DND-41 (cell line): ENCODE measurements around the gene DDB1.

Experiments
- ATAC-seq: fragments of 200-7000 bp; cut with Tn5 transposase; 3 replicates; pipeline ENCODE4 v1.9.1; 2021; ENCODE audit warnings: low read depth; ENCODE audit not compliant: insufficient read depth
- DNase-seq: peaks from one replicate; pipeline ENCODE4 v3.0.0-alpha.2; 2020
- H2AFZ ChIP-seq: 2 replicates; pipeline ENCODE4 v1.6.0; 2012; ENCODE audit warnings: low read depth, low read length
- H3K27ac ChIP-seq: 2 replicates; pipeline ENCODE4 v1.5.1; 2012; ENCODE audit warnings: low read length, inconsistent platforms
- H3K27me3 ChIP-seq: fragments of 200-600 bp; sonication (generic); 2 replicates; pipeline ENCODE4 v1.6.0; 2012; ENCODE audit warnings: low read length, mild to moderate bottlenecking, inconsistent platforms; ENCODE audit not compliant: insufficient read depth, poor library complexity
- H3K36me3 ChIP-seq: 2 replicates; pipeline ENCODE4 v1.5.1; 2012; ENCODE audit warnings: low read length, inconsistent platforms; ENCODE audit not compliant: insufficient read depth
- H3K4me1 ChIP-seq: 2 replicates; pipeline ENCODE4 v1.5.1; 2012; ENCODE audit warnings: mild to moderate bottlenecking, low read length; ENCODE audit not compliant: insufficient read depth
- H3K4me2 ChIP-seq: 2 replicates; pipeline ENCODE4 v1.6.0; 2012; ENCODE audit warnings: mild to moderate bottlenecking, moderate library complexity, low read length, inconsistent platforms; ENCODE audit not compliant: insufficient read depth
- H3K4me3 ChIP-seq, 2 experiments: fragments of 200-600 bp in 1 of 2; shearing (Covaris generic) in 1 of 2; 2 replicates each; pipeline ENCODE4 v1.5.1; 2012 to 2016; ENCODE audit warnings: inconsistent platforms in 2 of 2, low read length in 2 of 2, mild to moderate bottlenecking in 2 of 2, low read depth in 1 of 2, moderate library complexity in 1 of 2
- H3K79me2 ChIP-seq: 2 replicates; pipeline ENCODE4 v1.6.0; 2012; ENCODE audit warnings: low read length, inconsistent platforms; ENCODE audit not compliant: insufficient read depth
- H3K9ac ChIP-seq: 2 replicates; pipeline ENCODE4 v1.6.0; 2012; ENCODE audit warnings: low read depth, mild to moderate bottlenecking, inconsistent platforms, low read length, moderate library complexity
- H3K9me3 ChIP-seq: 2 replicates; pipeline ENCODE4 v1.5.1; 2012; ENCODE audit warnings: low read length, moderate library complexity, mild to moderate bottlenecking, inconsistent platforms; ENCODE audit not compliant: insufficient read depth, severe bottlenecking
- H4K20me1 ChIP-seq: 2 replicates; pipeline ENCODE4 v1.6.0; 2012; ENCODE audit warnings: low read length; ENCODE audit not compliant: insufficient read depth
- EZH2 ChIP-seq: IDR thresholded peaks from 3 replicates; pipeline ENCODE4 v1.6.1; 2012; ENCODE audit warnings: borderline replicate concordance, low read depth, mild to moderate bottlenecking, moderate library complexity, low read length, inconsistent platforms; ENCODE audit not compliant: severe bottlenecking
- TF ChIP-seq, protein P1 (sequence below): IDR thresholded peaks from 2 replicates; pipeline ENCODE4 v1.5.1; 2012; ENCODE audit warnings: borderline replicate concordance, low read length, moderate library complexity, mild to moderate bottlenecking; ENCODE audit not compliant: poor library complexity, severe bottlenecking; ENCODE audit errors: extremely low read depth

Gene DDB1

DNA sequence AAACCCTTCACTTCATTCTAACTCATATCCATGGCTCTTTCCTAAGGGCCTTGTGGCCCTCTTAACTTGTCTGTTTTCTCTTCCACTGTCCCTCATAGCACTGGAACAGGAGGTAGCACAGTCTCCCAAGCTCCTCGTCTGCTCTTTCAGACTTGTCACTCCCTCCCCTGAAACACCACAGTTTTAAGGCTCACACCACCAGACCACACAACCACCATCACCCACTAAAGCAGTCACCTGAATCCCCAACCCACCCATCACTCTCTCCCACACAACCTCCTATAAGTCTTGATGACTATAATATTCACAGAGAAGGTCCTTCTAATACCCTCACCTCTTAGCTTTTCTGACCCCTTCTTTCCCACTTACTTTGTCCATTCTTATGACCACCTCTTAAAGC lies 26.7 kb downstream of the DDB1 start:
- no peaks in the 10 kb centered on the region for H3K9me3 ChIP-seq
- no peak for ATAC-seq
- H4K20me1 ChIP-seq, result peaks cover 22% of the 10 kb centered on the region; the same call in 1 of the 2 replicates
- H3K4me3 ChIP-seq, result no peak overlapping the region
- no peaks in the 10 kb centered on the region for H3K79me2 ChIP-seq
- H3K36me3 ChIP-seq, result peaks cover 97% of the 10 kb centered on the region
- no peak overlapping the region for H2AFZ ChIP-seq
- H3K4me2 ChIP-seq, result no peak overlapping the region
- TF ChIP-seq, protein P1, sequence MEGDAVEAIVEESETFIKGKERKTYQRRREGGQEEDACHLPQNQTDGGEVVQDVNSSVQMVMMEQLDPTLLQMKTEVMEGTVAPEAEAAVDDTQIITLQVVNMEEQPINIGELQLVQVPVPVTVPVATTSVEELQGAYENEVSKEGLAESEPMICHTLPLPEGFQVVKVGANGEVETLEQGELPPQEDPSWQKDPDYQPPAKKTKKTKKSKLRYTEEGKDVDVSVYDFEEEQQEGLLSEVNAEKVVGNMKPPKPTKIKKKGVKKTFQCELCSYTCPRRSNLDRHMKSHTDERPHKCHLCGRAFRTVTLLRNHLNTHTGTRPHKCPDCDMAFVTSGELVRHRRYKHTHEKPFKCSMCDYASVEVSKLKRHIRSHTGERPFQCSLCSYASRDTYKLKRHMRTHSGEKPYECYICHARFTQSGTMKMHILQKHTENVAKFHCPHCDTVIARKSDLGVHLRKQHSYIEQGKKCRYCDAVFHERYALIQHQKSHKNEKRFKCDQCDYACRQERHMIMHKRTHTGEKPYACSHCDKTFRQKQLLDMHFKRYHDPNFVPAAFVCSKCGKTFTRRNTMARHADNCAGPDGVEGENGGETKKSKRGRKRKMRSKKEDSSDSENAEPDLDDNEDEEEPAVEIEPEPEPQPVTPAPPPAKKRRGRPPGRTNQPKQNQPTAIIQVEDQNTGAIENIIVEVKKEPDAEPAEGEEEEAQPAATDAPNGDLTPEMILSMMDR, result no peak
- no peak for TF ChIP-seq EZH2
- no peaks in the 10 kb centered on the region for H3K27me3 ChIP-seq
- no peak for DNase-seq
- no peak overlapping the region for H3K27ac ChIP-seq
- H3K4me1 ChIP-seq, result no peaks in the 10 kb centered on the region
- H3K9ac ChIP-seq, result no peak overlapping the region

GRCh38 chr11:61305417-61305816 lies 27.5 kb downstream of the DDB1 start:
- H3K9me3 ChIP-seq, result no peaks in the 10 kb centered on the region
- H3K36me3 ChIP-seq, result peaks cover 98% of the 10 kb centered on the region
- no peak overlapping the region for H2AFZ ChIP-seq
- H3K27ac ChIP-seq, result no peak overlapping the region
- H4K20me1 ChIP-seq, result peaks cover 25% of the 10 kb centered on the region; the same call in 1 of the 2 replicates
- no peak overlapping the region for H3K4me2 ChIP-seq
- H3K79me2 ChIP-seq, result no peaks in the 10 kb centered on the region
- no peak for TF ChIP-seq EZH2
- TF ChIP-seq, protein P1, result no peak
- H3K9ac ChIP-seq, result no peak overlapping the region
- H3K4me1 ChIP-seq, result no peaks in the 10 kb centered on the region
- DNase-seq (no peak), ATAC-seq (no peak)
- H3K4me3 ChIP-seq, result no peak overlapping the region
- no peaks in the 10 kb centered on the region for H3K27me3 ChIP-seq

- H3K4me3 ChIP-seq, result no peak overlapping the region
- H4K20me1 ChIP-seq, result peaks cover 25% of the 10 kb centered on the region; the same call in 1 of the 2 replicates
- DNase-seq, result no peak
- no peak overlapping the region for H3K9ac ChIP-seq
- no peaks in the 10 kb centered on the region for H3K79me2 ChIP-seq
- peaks cover 97% of the 10 kb centered on the region for H3K36me3 ChIP-seq
- no peak for ATAC-seq
- TF ChIP-seq, protein P1, result no peak
- TF ChIP-seq EZH2, result no peak
- H3K4me1 ChIP-seq, result no peaks in the 10 kb centered on the region
- H3K27me3 ChIP-seq, result no peaks in the 10 kb centered on the region
- no peaks in the 10 kb centered on the region for H3K9me3 ChIP-seq
- no peak overlapping the region for H3K4me2 ChIP-seq
- no peak overlapping the region for H3K27ac ChIP-seq
- H2AFZ ChIP-seq, result no peak overlapping the region
These were observed 29.2 kb downstream of the DDB1 start for GRCh38 chr11:61303725-61304124.

- no peak overlapping the region for H2AFZ ChIP-seq
- H3K27ac ChIP-seq, result no peak overlapping the region
- H3K4me3 ChIP-seq, result no peak overlapping the region
- ATAC-seq (no peak), DNase-seq (no peak)
- no peaks in the 10 kb centered on the region for H3K27me3 ChIP-seq
- no peak overlapping the region for H3K9ac ChIP-seq
- H3K4me1 ChIP-seq, result no peaks in the 10 kb centered on the region
- no peaks in the 10 kb centered on the region for H3K79me2 ChIP-seq
- no peaks in the 10 kb centered on the region for H3K9me3 ChIP-seq
- no peak for TF ChIP-seq EZH2
- TF ChIP-seq, protein P1, result no peak
- H3K4me2 ChIP-seq, result no peak overlapping the region
- peaks cover 21% of the 10 kb centered on the region for H4K20me1 ChIP-seq
- H3K36me3 ChIP-seq, result peaks cover 93% of the 10 kb centered on the region
These were observed 30.4 kb downstream of the DDB1 start for GRCh38 chr11:61302550-61302949.
